ENCODE data around the gene CARMIL1.

CARMIL1 gene

GRCh38 chr6:25311331-25311840 lies 32.2 kb downstream of the CARMIL1 start:
- no peak for DNase-seq (ENCODE audit: low spot score)

GRCh38 chr6:25312034-25312620 lies 33.0 kb downstream of the CARMIL1 start:
- no peak for DNase-seq (ENCODE audit: low spot score)

- no peak for DNase-seq (ENCODE audit: low spot score)
These were observed 33.5 kb downstream of the CARMIL1 start for GRCh38 chr6:25312703-25313102.

GRCh38 chr6:25314509-25315175 lies 35.5 kb downstream of the CARMIL1 start:
- no peak for DNase-seq (ENCODE audit: low spot score)

- no peak for DNase-seq (ENCODE audit: low spot score)
These were observed 36.3 kb downstream of the CARMIL1 start for GRCh38 chr6:25315194-25316177.

GRCh38 chr6:25316626-25317025 lies 37.5 kb downstream of the CARMIL1 start:
- DNase-seq (ENCODE audit: low spot score), result no peak

GRCh38 chr6:25318589-25318988 lies 39.4 kb downstream of the CARMIL1 start:
- DNase-seq (ENCODE audit: low spot score), result no peak

GRCh38 chr6:25320459-25320858 lies 41.3 kb downstream of the CARMIL1 start:
- no peak for DNase-seq (ENCODE audit: low spot score)

GRCh38 chr6:25322692-25323091 lies 43.5 kb downstream of the CARMIL1 start:
- DNase-seq (ENCODE audit: low spot score), result no peak

DNA sequence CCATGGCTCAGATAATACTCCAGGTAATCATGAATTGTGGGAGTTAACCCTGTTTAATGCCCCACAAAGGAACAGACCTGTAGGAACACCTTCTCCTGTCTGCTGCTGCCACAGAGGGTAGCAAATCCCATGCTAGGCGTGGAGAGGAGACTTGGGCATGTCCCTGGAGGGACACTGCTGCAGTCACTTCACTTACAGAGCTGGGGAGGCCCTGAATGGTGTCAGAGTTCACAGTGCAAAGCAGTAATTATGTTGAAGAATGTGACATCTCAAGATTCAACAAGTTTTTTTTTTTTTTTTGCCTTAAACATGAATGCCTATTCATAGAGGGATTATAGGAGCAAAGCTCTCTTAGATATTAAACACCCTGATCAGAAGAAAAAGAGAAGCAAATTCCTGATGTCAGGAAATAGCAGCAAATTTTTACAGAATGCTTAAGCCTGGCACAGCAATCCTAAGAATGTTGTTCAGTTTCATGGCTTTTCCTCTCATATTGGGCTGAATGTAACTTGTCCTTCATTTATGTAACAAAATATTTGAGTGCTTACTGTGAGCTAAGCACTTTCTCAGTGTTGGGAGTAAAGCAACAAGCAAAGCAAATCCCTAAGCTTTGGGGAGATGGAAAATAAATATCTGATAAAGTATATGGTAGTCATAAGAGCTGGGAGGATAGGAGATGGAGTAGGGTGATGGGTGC lies 45.0 kb downstream of the CARMIL1 start:
- no peak for DNase-seq (ENCODE audit: low spot score)

DNA sequence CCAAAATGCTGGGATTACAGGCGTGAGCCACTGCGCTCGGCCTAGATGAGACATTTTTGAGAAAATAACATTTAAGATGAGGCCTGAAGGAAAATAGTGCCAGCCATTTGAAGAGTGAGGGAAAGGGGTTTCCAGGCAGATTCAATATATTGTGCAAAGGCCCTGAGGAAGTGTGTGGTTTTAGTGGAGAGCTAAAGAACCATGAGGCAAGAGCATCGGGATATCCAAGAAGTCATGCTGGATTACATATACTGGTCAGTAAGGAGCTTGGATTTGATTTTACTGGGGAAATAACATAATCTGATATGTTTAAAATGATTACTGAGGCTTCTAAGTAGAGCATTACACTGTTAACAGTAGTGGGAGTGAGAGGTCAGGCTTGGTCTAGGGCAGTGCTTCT lies 47.0 kb downstream of the CARMIL1 start:
- no peak for DNase-seq (ENCODE audit: low spot score)

DNA sequence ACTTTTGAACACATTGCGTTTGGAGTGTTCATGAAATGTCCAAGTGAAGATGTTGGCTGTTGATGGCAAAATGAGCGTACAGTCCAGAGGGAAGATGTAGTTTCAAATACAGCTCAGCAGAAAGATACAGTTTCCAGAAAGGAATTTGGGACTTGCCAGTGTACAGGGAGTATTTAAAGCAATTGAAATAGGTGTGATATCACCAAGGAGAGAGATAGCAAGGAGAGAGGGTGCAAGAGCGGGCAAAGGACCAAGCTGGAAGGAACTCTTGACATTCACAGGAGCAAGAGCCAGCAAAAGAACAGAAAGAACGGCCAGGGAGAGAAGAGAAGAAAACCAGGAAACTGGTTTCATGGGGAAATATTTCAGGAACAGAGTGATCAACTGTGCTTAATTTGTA lies 47.8 kb downstream of the CARMIL1 start:
- no peak for DNase-seq (ENCODE audit: low spot score)

- DNase-seq (ENCODE audit: low spot score), result no peak
These were observed 48.3 kb downstream of the CARMIL1 start for GRCh38 chr6:25327432-25327831.

DNA sequence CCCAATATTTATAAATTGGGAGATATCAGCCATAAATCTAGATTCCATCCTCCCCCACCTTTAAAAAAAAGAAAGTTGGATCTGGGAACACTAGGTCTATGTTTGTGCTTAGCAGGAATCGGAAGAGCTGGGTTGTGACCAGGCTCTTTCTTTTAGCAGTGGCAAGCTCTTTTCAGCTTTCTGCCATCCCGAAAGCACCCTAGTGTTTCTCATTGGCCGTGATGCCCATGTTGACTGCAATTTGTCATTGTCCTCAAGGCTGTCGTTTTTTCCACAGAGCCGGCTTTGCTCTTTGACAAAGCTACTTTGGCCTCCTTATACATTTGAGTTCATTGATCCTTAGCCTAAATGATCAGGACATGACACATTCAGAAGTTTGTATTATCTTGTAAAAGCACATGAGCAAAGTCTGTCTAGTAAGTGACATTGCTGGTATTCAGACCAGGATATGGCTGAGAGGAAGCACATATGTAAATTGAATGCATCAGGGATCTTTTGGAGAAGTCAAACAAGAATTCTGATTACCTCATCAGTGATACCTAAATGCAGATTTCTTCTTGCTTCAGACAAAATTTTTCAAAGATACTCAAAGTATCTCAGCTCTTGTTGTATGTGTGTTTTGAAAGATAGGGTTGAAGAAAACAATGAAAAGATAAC lies 50.1 kb downstream of the CARMIL1 start:
- no peak for DNase-seq (ENCODE audit: low spot score)

- DNase-seq (ENCODE audit: low spot score), result no peak
These were observed 50.8 kb downstream of the CARMIL1 start for GRCh38 chr6:25329982-25330381.

- no peak for DNase-seq (ENCODE audit: low spot score)
These were observed 51.9 kb downstream of the CARMIL1 start for GRCh38 chr6:25330796-25331685.

- DNase-seq (ENCODE audit: low spot score), result no peak
These were observed 53.0 kb downstream of the CARMIL1 start for GRCh38 chr6:25332165-25332564.

- no peak for DNase-seq (ENCODE audit: low spot score)
These were observed 53.5 kb downstream of the CARMIL1 start for GRCh38 chr6:25332655-25333071.

DNA sequence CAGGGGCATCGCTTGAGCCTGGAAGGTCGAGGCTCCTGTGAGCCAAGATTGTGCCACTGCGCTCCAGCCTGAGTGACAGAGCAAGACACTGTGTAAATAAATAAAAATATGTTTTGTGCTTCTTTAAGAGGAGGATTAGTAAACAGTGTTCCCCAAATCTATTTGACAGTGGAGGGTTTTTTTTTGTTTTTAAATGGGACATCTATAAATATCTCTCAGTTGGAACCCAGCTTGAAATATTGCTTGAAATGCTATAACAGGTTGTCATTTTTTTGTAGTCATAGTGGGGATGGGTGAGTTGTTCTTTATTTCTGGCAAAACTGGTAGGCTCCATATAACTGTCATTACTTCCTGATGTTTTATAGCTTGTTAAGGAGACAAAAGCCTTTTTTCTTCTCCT lies 54.3 kb downstream of the CARMIL1 start:
- DNase-seq (ENCODE audit: low spot score), result no peak

GRCh38 chr6:25334793-25335192 lies 55.6 kb downstream of the CARMIL1 start:
- no peak for DNase-seq (ENCODE audit: low spot score)

Data from left forelimb (tissue), 1 donor.